ENCODE data around the gene USP46.

USP46 gene

GRCh38 chr4:52604215-52604614, 54.9 kb downstream of the USP46 start:
- no peak overlapping the region for H2AK5ac ChIP-seq (ENCODE audit: low read length)
- H4K8ac ChIP-seq (ENCODE audit: low read depth, low read length), result no peak overlapping the region
- WGBS (ENCODE audit: extremely low coverage, insufficient coverage, low lambda C conversion rate), result no CpG with 5 or more reads among the region's 3 CpGs
- no peaks in the 10 kb centered on the region for H3K79me2 ChIP-seq (ENCODE audit: control insufficient read depth, insufficient read depth, low read length)
- H3K4me2 ChIP-seq (ENCODE audit: low read length), result no peak overlapping the region
- no peak overlapping the region for H4K5ac ChIP-seq (ENCODE audit: low read length)
- H2BK120ac ChIP-seq (ENCODE audit: low read depth, low read length), result no peak overlapping the region
- no peak overlapping the region for H3K9ac ChIP-seq (ENCODE audit: low read length)
- H3K18ac ChIP-seq (ENCODE audit: low read length), result no peak overlapping the region
- no peak overlapping the region for H2BK5ac ChIP-seq (ENCODE audit: low read length)
- no peak overlapping the region for H3K27ac ChIP-seq (ENCODE audit: low read depth, low read length)
- peaks cover 6% of the 10 kb centered on the region for H3K36me3 ChIP-seq (ENCODE audit: control insufficient read depth, insufficient read depth, low read length)
- no peak overlapping the region for H3K56ac ChIP-seq (ENCODE audit: low read length)
- no peaks in the 10 kb centered on the region for H3K4me1 ChIP-seq (ENCODE audit: control insufficient read depth, low read depth, low read length)
- no peak overlapping the region for H2BK15ac ChIP-seq (replicated peaks; ENCODE audit: low read depth)
- H3K27me3 ChIP-seq (ENCODE audit: insufficient read depth, low read length, poor library complexity), result no peaks in the 10 kb centered on the region
- no peak for DNase-seq
- H3K23ac ChIP-seq (ENCODE audit: low read length), result no peak overlapping the region
- peaks cover 4% of the 10 kb centered on the region for H3K79me1 ChIP-seq (ENCODE audit: low read length)
- no peak overlapping the region for H3K4ac ChIP-seq (ENCODE audit: low read depth, low read length)
- H3K4me3 ChIP-seq (ENCODE audit: low read length), result no peak overlapping the region

- Histone ChIP-seq H3K27ac (ENCODE audit: low read depth, low read length) (no peak overlapping the region), H3K4me3 (ENCODE audit: low read length) (no peak overlapping the region), H3K4me1 (ENCODE audit: control insufficient read depth, low read depth, low read length) (no peaks in the 10 kb centered on the region), H3K36me3 (ENCODE audit: control insufficient read depth, insufficient read depth, low read length) (peaks cover 9% of the 10 kb centered on the region), H3K4ac (ENCODE audit: low read depth, low read length) (no peak overlapping the region), H3K79me2 (ENCODE audit: control insufficient read depth, insufficient read depth, low read length) (no peaks in the 10 kb centered on the region), H3K4me2 (ENCODE audit: low read length) (no peak overlapping the region), H3K18ac (ENCODE audit: low read length) (no peak overlapping the region), H3K27me3 (ENCODE audit: insufficient read depth, low read length, poor library complexity) (no peaks in the 10 kb centered on the region), H2BK15ac (replicated peaks; ENCODE audit: low read depth) (no peak overlapping the region), H2BK120ac (ENCODE audit: low read depth, low read length) (no peak overlapping the region), H3K9ac (ENCODE audit: low read length) (no peak overlapping the region), H2AK5ac (ENCODE audit: low read length) (no peak overlapping the region), H3K79me1 (ENCODE audit: low read length) (no peaks in the 10 kb centered on the region), H3K23ac (ENCODE audit: low read length) (no peak overlapping the region), H4K5ac (ENCODE audit: low read length) (no peak overlapping the region), H2BK5ac (ENCODE audit: low read length) (no peak overlapping the region), H4K8ac (ENCODE audit: low read depth, low read length) (no peak overlapping the region), H3K56ac (ENCODE audit: low read length) (no peak overlapping the region)
- no peak for DNase-seq
- WGBS (ENCODE audit: extremely low coverage, insufficient coverage, low lambda C conversion rate), result no CpG with 5 or more reads among the region's 3 CpGs
Measured at GRCh38 chr4:52600275-52600674, 58.8 kb downstream of the USP46 start.

- H3K4me1 ChIP-seq (ENCODE audit: control insufficient read depth, low read depth, low read length), result no peaks in the 10 kb centered on the region
- H4K8ac ChIP-seq (ENCODE audit: low read depth, low read length), result no peak overlapping the region
- H3K79me1 ChIP-seq (ENCODE audit: low read length), result no peaks in the 10 kb centered on the region
- H3K4me3 ChIP-seq (ENCODE audit: low read length), result no peak overlapping the region
- no peak overlapping the region for H3K18ac ChIP-seq (ENCODE audit: low read length)
- H3K9ac ChIP-seq (ENCODE audit: low read length), result no peak overlapping the region
- peaks cover 3% of the 10 kb centered on the region for H3K36me3 ChIP-seq (ENCODE audit: control insufficient read depth, insufficient read depth, low read length)
- no peak overlapping the region for H2BK5ac ChIP-seq (ENCODE audit: low read length)
- WGBS (ENCODE audit: extremely low coverage, insufficient coverage, low lambda C conversion rate), result no CpG with 5 or more reads among the region's 2 CpGs
- H3K27ac ChIP-seq (ENCODE audit: low read depth, low read length), result no peak overlapping the region
- H3K56ac ChIP-seq (ENCODE audit: low read length), result no peak overlapping the region
- DNase-seq, result peak; percentile 26
- H3K27me3 ChIP-seq (ENCODE audit: insufficient read depth, low read length, poor library complexity), result no peaks in the 10 kb centered on the region
- no peak overlapping the region for H3K4me2 ChIP-seq (ENCODE audit: low read length)
- no peaks in the 10 kb centered on the region for H3K79me2 ChIP-seq (ENCODE audit: control insufficient read depth, insufficient read depth, low read length)
- no peak overlapping the region for H2BK120ac ChIP-seq (ENCODE audit: low read depth, low read length)
- H3K23ac ChIP-seq (ENCODE audit: low read length), result no peak overlapping the region
- H2BK15ac ChIP-seq (replicated peaks; ENCODE audit: low read depth), result no peak overlapping the region
- no peak overlapping the region for H3K4ac ChIP-seq (ENCODE audit: low read depth, low read length)
- H4K5ac ChIP-seq (ENCODE audit: low read length), result no peak overlapping the region
- H2AK5ac ChIP-seq (ENCODE audit: low read length), result no peak overlapping the region
Measured at GRCh38 chr4:52595001-52595400, 64.1 kb downstream of the USP46 start.

- H2BK120ac ChIP-seq (ENCODE audit: low read depth, low read length), result no peak overlapping the region
- no peak overlapping the region for H4K5ac ChIP-seq (ENCODE audit: low read length)
- no peak overlapping the region for H3K23ac ChIP-seq (ENCODE audit: low read length)
- no peak overlapping the region for H4K8ac ChIP-seq (ENCODE audit: low read depth, low read length)
- no peak overlapping the region for H3K4me3 ChIP-seq (ENCODE audit: low read length)
- H3K4ac ChIP-seq (ENCODE audit: low read depth, low read length), result no peak overlapping the region
- H3K27ac ChIP-seq (ENCODE audit: low read depth, low read length), result no peak overlapping the region
- no CpG with 5 or more reads among the region's 3 CpGs for WGBS (ENCODE audit: extremely low coverage, insufficient coverage, low lambda C conversion rate)
- no peak overlapping the region for H3K4me2 ChIP-seq (ENCODE audit: low read length)
- no peak overlapping the region for H2BK5ac ChIP-seq (ENCODE audit: low read length)
- no peak overlapping the region for H2AK5ac ChIP-seq (ENCODE audit: low read length)
- no peak overlapping the region for H2BK15ac ChIP-seq (replicated peaks; ENCODE audit: low read depth)
- H3K18ac ChIP-seq (ENCODE audit: low read length), result no peak overlapping the region
- no peak overlapping the region for H3K56ac ChIP-seq (ENCODE audit: low read length)
- H3K79me2 ChIP-seq (ENCODE audit: control insufficient read depth, insufficient read depth, low read length), result no peaks in the 10 kb centered on the region
- H3K36me3 ChIP-seq (ENCODE audit: control insufficient read depth, insufficient read depth, low read length), result peaks cover 3% of the 10 kb centered on the region
- H3K27me3 ChIP-seq (ENCODE audit: insufficient read depth, low read length, poor library complexity), result no peaks in the 10 kb centered on the region
- DNase-seq, result peak; percentile 46
- no peaks in the 10 kb centered on the region for H3K79me1 ChIP-seq (ENCODE audit: low read length)
- H3K9ac ChIP-seq (ENCODE audit: low read length), result no peak overlapping the region
- peaks cover 5% of the 10 kb centered on the region for H3K4me1 ChIP-seq (ENCODE audit: control insufficient read depth, low read depth, low read length)
Measured at GRCh38 chr4:52592287-52592686, 66.8 kb downstream of the USP46 start.

GRCh38 chr4:52588771-52589591, 70.1 kb downstream of the USP46 start:
- Histone ChIP-seq H3K9ac (ENCODE audit: low read length) (no peak overlapping the region), H3K4me1 (ENCODE audit: control insufficient read depth, low read depth, low read length) (peaks cover 5% of the 10 kb centered on the region), H4K8ac (ENCODE audit: low read depth, low read length) (no peak overlapping the region), H3K79me1 (ENCODE audit: low read length) (no peaks in the 10 kb centered on the region), H3K27ac (ENCODE audit: low read depth, low read length) (no peak overlapping the region), H3K18ac (ENCODE audit: low read length) (no peak overlapping the region), H3K27me3 (ENCODE audit: insufficient read depth, low read length, poor library complexity) (no peaks in the 10 kb centered on the region), H3K23ac (ENCODE audit: low read length) (no peak overlapping the region), H3K36me3 (ENCODE audit: control insufficient read depth, insufficient read depth, low read length) (no peaks in the 10 kb centered on the region), H2AK5ac (ENCODE audit: low read length) (no peak overlapping the region), H3K4me2 (ENCODE audit: low read length) (no peak overlapping the region), H3K4me3 (ENCODE audit: low read length) (no peak overlapping the region), H4K5ac (ENCODE audit: low read length) (no peak overlapping the region), H2BK15ac (replicated peaks; ENCODE audit: low read depth) (no peak overlapping the region), H2BK120ac (ENCODE audit: low read depth, low read length) (no peak overlapping the region), H3K56ac (ENCODE audit: low read length) (no peak overlapping the region), H3K79me2 (ENCODE audit: control insufficient read depth, insufficient read depth, low read length) (no peaks in the 10 kb centered on the region), H2BK5ac (ENCODE audit: low read length) (no peak overlapping the region), H3K4ac (ENCODE audit: low read depth, low read length) (no peak overlapping the region)
- peak; percentile 62 for DNase-seq
- whole genome bisulfite sequencing (ENCODE audit: extremely low coverage, insufficient coverage, low lambda C conversion rate), result no CpG with 5 or more reads among the region's 13 CpGs

GRCh38 chr4:52588097-52588496, 71.0 kb downstream of the USP46 start:
- Histone ChIP-seq H3K4me3 (ENCODE audit: low read length) (no peak overlapping the region), H3K4me2 (ENCODE audit: low read length) (no peak overlapping the region), H3K79me1 (ENCODE audit: low read length) (no peaks in the 10 kb centered on the region), H2AK5ac (ENCODE audit: low read length) (no peak overlapping the region), H3K4me1 (ENCODE audit: control insufficient read depth, low read depth, low read length) (peaks cover 5% of the 10 kb centered on the region), H2BK5ac (ENCODE audit: low read length) (no peak overlapping the region), H3K23ac (ENCODE audit: low read length) (no peak overlapping the region), H4K8ac (ENCODE audit: low read depth, low read length) (no peak overlapping the region), H2BK15ac (replicated peaks; ENCODE audit: low read depth) (no peak overlapping the region), H3K27ac (ENCODE audit: low read depth, low read length) (no peak overlapping the region), H3K9ac (ENCODE audit: low read length) (no peak overlapping the region), H3K18ac (ENCODE audit: low read length) (no peak overlapping the region), H3K36me3 (ENCODE audit: control insufficient read depth, insufficient read depth, low read length) (no peaks in the 10 kb centered on the region), H3K4ac (ENCODE audit: low read depth, low read length) (no peak overlapping the region), H2BK120ac (ENCODE audit: low read depth, low read length) (no peak overlapping the region), H3K79me2 (ENCODE audit: control insufficient read depth, insufficient read depth, low read length) (no peaks in the 10 kb centered on the region), H4K5ac (ENCODE audit: low read length) (no peak overlapping the region), H3K27me3 (ENCODE audit: insufficient read depth, low read length, poor library complexity) (no peaks in the 10 kb centered on the region), H3K56ac (ENCODE audit: low read length) (peak overlapping the region; percentile 17)
- no CpG with 5 or more reads among the region's 2 CpGs for WGBS (ENCODE audit: extremely low coverage, insufficient coverage, low lambda C conversion rate)
- DNase-seq, result peak; percentile 76
